Activated CD4-positive, CD25-positive, alpha-beta regulatory T cell treated with anti-CD3 and anti-CD28 coated beads, Interleukin-2, amount 50 U/mL, for 16 hours (primary cell): Measurements from ENCODE around the gene GLOD4.
"Not testable (repeated sequence)": the region's sequence is repeated elsewhere in the genome, so short reads cannot be mapped to it uniquely, and the experiment has no call there.

Source experiments
- DNase-seq: peaks from one replicate; pipeline ENCODE4 v3.0.0-alpha.2; 2020; ENCODE audit warnings: low read depth, low spot score

The GLOD4 gene

DNA sequence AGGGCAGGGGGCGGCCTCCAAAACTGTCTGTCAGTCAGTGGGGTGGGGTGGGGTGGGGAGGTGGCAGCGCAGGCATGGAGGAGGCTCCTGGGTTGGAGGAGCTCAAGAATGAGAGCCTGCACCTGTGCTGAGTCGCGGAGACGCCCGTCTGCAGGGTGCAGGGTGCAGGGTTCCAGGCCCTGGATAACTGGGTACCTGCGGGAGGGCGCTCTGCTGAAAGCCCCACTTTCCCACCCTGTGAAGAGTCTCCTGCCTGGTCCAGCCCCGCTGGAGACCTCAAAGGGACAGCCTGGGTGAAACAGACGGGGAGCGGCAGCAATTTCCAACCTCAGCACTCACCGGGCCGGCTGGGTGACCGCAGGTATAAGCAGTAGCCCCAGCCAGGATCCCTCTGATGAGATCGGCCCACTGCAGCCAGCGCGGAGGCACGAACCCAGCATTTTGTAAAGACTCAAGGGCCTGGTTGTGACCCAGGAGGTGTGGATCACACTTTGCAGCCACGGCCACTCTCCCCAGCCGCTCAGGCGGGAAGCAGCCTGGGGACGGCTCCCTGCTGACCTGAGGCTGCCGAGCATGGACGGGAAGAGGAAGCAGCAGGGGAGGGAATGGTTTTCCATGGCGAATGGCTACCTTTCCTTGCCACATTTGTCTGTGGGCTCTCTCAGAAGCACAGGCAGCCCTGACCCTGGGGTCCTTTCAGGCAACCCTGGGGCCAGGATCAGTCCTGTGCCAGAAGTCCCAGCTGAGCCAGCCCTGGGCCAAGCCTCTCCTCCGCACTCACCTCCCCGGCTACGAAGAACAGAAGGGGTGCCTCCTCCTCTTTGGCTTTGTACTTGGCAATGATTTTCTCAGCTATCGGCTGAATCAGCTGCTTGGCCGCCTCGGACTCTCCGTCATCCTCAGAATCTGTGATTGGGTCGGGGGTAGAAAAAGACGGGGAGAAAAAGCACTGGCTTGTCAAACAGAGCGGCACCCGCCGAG is 21.1 kb upstream of the GLOD4 start:
- DNase-seq, result no peak

DNA sequence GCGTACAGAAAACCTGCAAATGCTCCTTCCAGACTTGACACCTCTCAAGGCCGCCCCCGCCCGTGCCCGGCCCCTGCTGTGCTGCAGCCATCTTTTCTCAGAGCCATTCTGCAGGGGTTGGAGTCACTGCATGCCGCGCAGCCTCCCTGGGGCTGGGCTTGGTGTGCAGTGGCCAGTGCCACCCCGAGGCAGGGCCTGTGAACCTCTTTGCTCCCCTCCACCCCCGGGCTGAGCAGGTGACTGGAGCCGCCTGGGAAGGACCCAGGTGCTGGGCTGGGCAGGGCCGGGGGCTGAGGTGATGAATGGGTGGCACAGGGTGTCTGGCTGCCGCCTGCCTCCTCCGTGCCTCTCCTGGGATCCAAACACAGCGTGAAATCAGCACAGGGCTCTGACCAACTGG is 20.4 kb upstream of the GLOD4 start:
- no peak for DNase-seq

GRCh38 chr17:801660-802059 is 19.6 kb upstream of the GLOD4 start:
- DNase-seq, result no peak

GRCh38 chr17:800446-801242 is 18.6 kb upstream of the GLOD4 start:
- no peak for DNase-seq

DNA sequence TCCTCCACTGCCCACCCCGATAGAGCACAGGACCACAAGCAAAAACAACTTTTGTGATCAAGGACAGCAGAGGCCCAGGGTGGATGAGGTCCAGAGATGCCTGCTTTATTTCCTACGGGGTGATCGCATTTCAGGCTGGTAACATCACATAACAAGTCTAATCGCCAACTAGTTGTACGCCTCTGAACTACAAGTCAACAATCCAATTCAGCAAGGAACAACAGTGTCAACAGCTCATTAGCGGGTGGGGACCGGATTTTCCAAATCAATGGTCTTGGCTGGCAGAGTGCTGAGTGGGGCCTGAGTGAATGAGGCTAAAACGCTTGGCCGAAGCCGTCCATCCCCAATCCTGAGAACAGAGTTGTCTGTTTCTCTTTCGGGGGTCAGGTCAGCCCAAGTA is 17.2 kb upstream of the GLOD4 start:
- no peak for DNase-seq

DNA sequence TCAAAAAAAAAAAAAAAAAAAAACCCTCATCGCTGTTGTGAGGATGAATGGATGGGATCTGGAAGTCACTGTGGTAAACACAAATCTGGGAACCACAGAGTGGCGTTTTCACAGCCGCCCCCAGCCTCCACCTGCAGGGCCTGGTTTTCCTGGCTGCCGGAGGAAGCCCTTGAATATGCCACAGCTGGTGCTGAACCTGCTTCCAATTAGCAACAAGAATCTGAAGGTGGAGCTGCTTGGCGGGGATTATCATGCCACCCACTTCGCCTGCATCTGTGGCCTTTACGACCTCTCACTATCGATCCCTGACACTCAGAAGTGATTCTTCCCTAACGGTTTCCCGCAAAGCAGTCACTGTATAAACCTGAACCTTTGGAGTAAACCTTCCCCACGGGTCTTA is 16.2 kb upstream of the GLOD4 start:
- DNase-seq, result no peak

GRCh38 chr17:797236-797840 is 15.3 kb upstream of the GLOD4 start:
- no peak for DNase-seq

DNA sequence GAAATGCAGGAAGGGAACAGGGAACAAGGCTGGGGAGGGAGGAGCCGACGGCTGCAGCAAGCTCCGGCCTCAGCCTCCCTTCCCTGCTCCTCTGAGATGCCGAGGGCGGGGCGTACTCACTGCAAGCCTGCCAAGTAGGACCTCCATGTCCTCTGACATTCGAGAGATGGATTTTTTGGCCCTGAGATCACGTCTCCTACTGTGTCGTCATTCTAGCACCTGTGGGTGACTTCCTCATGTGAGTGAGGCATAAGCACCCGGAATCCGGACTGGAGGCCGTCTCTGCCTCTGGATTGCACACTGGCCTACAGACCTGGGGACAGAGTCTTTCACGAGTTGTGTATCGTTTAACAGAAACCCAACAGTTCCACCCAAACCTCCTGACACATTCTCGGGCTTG is 14.5 kb upstream of the GLOD4 start:
- DNase-seq, result no peak

- DNase-seq, result no peak
These were observed 13.6 kb upstream of the GLOD4 start for GRCh38 chr17:795721-796120.

DNA sequence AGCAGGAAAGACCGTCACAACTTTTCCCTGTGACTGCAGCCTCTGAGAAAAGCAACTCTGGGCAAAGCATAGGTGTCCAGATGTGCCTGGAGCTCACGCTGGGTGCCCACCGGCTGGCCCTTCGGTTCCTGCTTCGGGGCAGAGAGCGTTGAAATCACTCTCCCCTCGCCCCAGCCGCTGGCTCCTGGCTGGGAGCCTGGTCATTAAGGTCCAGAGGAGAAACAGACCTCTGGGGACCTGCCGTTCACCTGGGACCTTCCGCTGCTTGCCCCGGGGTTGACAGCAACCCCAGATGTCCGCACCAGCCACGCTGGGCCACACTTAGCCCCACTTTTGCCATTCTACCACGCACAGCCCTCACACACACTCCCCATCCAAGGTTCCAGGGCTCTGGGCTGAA is 13.2 kb upstream of the GLOD4 start:
- DNase-seq, result no peak

GRCh38 chr17:794876-795275 is 12.8 kb upstream of the GLOD4 start:
- DNase-seq, result no peak

DNA sequence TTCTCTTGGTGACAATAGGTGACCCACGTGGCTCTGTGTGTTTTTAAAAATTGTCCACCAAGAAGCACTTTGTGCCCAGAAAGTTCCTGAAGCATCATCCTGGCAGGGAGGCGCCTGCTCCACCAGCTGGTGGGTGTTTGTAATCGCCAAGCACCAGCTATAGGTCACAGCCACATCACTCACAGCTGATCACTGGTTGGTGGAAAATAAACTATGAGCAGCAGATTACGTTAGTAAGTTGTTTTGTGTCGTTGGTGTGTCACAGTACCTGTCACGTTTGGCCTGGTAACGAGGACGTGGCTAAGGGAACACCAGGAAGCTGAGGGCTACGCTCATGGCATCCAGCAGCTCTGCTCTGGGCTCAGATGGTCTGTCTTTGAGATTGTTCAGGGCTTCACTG is 10.2 kb upstream of the GLOD4 start:
- no peak for DNase-seq

DNA sequence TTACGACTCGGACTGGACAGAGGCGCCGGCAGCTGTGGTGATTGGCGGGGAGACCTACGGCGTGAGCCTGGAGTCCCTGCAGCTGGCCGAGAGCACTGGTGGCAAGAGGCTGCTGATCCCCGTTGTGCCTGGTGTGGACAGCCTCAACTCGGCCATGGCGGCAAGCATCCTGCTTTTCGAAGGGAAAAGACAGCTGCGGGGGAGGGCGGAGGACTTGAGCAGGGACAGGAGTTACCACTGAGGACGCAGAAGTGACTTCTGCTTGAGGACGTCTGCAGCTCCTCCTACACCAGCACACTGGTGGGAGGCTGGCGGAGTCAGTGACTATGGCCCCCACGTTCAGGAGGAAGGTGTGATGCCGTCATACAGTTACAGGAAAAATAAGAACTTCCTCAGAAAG is 9.7 kb upstream of the GLOD4 start:
- DNase-seq, result no peak

DNA sequence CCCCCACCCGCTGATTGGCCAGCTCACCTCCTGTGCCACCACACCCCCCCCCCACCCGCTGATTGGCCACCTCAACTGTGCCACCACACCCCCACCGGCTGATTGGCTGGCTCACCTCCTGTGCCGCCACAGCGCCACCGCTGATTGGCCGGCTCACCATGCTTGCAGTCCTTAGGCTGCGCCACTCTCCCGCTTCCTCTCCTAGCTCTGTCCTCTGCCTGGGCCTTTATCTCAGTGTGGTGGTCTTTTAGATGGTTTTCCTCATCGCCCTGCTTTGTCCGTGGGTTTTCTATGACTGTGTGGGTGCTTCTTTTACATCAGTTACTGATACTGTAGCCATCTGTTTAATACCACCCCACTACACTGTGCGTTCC is 8.8 kb upstream of the GLOD4 start:
- not testable (repeated sequence) for DNase-seq

DNA sequence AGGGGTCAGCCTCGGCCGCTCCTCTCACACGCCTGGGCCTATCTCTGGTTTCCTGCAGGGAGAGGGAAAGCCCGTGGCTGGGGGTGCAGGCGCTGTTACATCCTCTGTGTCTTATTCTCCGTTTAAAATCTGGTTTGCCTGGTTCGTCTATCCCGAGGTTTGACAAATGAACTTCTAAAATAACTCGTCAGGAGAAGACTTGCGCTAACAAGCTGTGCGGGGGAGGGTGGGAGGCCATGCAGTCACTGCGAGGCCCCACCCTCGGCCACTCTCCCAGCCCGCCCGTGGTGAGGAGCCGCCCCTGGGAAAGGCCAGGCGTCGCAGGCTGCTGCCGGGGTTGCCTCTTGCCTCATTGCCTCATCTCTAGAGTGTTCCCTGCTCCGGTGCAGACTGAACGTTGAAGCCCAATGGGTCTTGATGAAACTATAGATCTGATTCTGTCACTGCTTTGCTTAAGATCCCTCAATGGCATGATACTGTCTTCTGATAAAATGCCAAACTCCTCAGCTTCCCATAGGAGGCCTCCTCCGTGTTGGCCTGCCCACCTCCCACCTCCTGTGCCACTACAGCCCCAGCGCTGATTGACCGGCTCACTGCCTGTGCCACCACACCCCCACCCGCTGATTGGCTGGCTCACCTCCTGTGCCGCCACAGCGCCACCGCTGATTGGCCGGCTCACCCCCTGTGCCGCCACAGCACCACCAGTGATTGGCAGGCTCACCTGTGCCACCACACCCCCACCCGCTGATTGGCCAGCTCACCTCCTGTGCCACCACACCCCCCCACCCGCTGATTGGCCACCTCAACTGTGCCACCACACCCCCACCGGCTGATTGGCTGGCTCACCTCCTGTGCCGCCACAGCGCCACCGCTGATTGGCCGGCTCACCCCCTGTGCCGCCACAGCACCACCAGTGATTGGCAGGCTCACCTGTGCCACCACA is 8.1 kb upstream of the GLOD4 start:
- DNase-seq, result not testable (repeated sequence)

GRCh38 chr17:789160-789840 is 7.2 kb upstream of the GLOD4 start:
- DNase-seq, result no peak

- DNase-seq, result no peak
These were observed 6.5 kb upstream of the GLOD4 start for GRCh38 chr17:788551-788950.

DNA sequence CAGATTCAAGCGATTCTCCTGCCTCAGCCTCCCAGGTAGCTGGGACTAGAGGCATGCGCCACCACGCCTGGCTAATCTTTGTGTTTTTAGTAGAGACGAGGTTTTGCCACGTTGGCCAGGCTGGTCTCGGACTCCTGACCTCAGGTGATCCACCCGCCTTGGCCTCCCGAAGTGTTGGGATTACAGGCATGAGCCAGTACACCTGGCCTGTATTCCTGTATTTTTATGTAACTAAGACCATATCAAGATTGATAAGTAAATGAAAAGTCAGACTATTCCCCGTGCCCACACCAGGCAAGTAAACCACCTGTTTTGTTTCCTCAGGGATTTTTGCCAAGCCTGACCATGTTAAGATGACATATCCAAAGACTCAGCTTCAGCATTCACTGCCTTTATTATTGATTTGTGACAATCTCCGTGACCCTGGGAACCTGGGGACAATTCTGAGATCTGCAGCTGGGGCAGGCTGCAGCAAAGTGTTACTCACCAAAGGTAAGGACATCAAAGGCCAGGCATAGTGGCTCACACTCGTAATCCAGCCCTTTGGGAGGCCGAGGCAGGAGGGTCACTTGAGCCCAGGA is 5.7 kb upstream of the GLOD4 start:
- DNase-seq, result no peak

GRCh38 chr17:785901-786300 is 3.8 kb upstream of the GLOD4 start:
- DNase-seq, result not testable (repeated sequence)

DNA sequence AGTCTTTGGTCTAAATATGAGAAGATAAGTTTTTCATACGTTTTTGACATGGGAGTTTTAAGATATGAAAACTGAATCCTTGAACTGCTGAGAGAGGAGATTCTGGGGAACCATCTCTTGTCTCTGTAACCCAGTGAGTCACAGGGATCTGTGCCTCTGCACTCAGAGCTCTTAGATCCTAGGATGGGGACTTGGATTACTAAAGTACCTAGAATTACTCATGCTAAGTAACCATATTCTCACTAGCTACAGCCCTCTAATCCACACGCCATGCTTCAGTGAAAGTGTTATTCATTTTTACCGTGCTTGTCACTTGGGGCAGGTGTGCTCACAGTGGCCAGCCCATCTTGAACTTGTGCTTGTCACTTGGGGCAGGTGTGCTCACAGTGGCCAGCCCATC is 2.1 kb upstream of the GLOD4 start:
- DNase-seq, result no peak
